ENCODE measurements around the gene ST6GALNAC6. TPM values are rescaled to one million over a fixed set of nuclear protein-coding genes. Genes with fewer than 3 reads are reported as not detected.
"Not testable (repeated sequence)": the region's sequence is repeated elsewhere in the genome, so short reads cannot be mapped to it uniquely, and the experiment has no call there.

ST6GALNAC6 gene
- total RNA-seq, 4 donors from 2014 or later, result 37.7 to 133 (median 111) TPM

DNA sequence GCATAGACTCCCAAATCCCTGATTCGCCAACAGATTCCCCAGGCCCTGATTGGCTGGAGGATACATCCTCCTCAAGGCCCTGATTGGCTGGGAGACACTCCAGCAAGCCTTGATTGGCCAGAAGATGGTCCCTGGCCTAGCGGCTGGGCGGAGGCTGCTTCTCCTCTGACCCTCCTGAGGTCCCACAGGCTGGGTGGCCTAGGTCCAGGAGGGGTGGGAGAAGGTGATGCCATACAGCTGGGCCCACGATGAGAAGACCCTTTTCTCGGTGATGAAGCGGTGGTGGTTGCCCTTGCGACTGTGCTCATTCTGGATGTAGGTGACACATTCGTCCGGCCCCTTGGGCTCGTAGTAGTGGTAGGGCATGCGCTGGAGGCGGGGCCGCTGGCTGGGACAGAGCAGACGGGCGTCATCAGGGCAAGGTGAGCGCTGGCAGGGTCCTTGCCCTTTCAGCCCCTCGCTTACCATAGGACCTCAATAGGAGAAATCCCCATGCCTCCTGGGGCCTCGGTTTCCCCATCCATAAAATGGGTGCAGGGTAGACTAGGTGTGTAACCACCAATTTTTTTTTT lies 12.9 kb downstream of the ST6GALNAC6 start:
- no peak overlapping the region for H3K4me3 ChIP-seq
- intact Hi-C loops (cut with DNase I; ENCODE audit: low total_unique reads), result no loop called here
- no peak overlapping the region for H3K27ac ChIP-seq
- H3K4me1 ChIP-seq, result peaks cover 0 to 5% of the 10 kb centered on the region in 2 donors
- no peak for TF ChIP-seq POLR2A (IDR thresholded peaks at IDR 0.05)
- TF ChIP-seq, protein P1, sequence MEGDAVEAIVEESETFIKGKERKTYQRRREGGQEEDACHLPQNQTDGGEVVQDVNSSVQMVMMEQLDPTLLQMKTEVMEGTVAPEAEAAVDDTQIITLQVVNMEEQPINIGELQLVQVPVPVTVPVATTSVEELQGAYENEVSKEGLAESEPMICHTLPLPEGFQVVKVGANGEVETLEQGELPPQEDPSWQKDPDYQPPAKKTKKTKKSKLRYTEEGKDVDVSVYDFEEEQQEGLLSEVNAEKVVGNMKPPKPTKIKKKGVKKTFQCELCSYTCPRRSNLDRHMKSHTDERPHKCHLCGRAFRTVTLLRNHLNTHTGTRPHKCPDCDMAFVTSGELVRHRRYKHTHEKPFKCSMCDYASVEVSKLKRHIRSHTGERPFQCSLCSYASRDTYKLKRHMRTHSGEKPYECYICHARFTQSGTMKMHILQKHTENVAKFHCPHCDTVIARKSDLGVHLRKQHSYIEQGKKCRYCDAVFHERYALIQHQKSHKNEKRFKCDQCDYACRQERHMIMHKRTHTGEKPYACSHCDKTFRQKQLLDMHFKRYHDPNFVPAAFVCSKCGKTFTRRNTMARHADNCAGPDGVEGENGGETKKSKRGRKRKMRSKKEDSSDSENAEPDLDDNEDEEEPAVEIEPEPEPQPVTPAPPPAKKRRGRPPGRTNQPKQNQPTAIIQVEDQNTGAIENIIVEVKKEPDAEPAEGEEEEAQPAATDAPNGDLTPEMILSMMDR (IDR thresholded peaks at IDR 0.05), result no peak
- H3K36me3 ChIP-seq, result no peaks in the 10 kb centered on the region
- peak in 1 of 2 donors; percentile 13 for DNase-seq
- no peaks in the 10 kb centered on the region for H3K27me3 ChIP-seq
- H3K9me3 ChIP-seq, result no peaks in the 10 kb centered on the region

DNA sequence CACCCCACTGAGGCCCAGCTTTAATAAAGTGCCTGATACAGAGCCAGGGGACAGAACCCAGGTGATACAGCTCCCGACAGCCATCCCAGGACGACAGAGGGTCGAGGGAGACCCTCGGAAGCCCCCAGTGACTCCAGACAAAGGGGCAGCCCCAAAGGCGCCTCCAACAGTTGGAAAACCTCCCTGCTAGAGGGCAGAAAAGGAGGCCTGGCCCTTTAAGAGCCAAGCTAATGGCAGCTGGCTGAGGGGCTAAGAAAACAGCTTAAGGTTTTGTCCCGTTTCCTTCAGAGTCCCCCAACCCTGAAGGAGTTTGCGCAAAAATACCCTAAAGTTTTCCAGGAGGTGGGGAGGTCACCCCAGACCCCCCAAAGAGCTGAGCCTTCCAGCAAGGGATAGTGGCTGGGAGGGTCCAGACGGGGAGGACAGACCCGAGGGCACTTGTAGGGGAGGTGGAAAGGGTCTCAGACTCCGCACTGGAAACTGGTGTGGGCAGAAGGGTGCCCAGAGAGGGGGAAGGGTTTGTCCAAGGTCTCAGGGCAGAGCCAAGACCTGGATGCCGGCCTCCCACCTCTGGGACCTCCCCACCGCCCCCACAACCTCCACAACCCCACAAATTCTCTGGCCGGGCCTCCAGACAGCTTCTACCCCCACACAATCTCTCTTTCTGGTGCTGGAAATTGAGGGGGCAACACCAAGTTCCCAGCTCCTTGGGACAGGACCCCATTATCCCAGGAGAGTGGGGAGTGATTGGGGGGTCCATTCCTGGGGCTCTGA lies 13.7 kb downstream of the ST6GALNAC6 start:
- peaks cover 0 to 5% of the 10 kb centered on the region in 2 donors for H3K4me1 ChIP-seq
- no peaks in the 10 kb centered on the region for H3K27me3 ChIP-seq
- peak in 1 of 2 donors; percentile 15 for DNase-seq
- H3K27ac ChIP-seq, result peak overlapping the region in 1 of 2 donors; percentile 23
- no peaks in the 10 kb centered on the region for H3K9me3 ChIP-seq
- TF ChIP-seq, protein P1 (IDR thresholded peaks at IDR 0.05), result no peak
- no peak for TF ChIP-seq POLR2A (IDR thresholded peaks at IDR 0.05)
- H3K36me3 ChIP-seq, result no peaks in the 10 kb centered on the region
- H3K4me3 ChIP-seq, result no peak overlapping the region
- intact Hi-C loops (cut with DNase I; ENCODE audit: low total_unique reads), result no loop called here

DNA sequence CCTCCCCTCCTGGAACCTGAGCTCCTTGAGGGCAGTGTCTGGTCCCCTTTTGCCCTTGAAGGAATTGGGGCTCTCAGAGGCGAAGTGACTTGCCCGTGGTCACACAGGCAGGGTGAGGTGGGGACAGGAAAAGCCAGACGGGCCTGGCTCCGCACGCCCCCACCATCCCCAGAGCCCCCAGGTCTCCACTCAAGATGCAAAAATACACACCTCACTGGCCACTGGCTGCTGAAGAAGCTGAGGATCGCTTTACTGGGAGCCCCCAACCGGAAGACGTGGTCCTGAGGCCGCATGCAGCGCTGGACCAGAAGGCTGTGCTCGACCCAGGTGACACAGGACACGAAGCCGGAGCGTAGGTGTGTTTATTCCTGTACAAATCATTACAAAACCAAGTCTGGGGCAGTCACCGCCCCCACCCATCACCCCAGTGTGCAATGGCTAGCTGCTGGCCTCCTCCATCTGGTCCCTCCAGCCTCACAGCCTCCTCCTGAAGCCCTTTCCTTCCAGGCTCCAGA lies 14.4 kb downstream of the ST6GALNAC6 start:
- Histone ChIP-seq H3K9me3 (no peaks in the 10 kb centered on the region), H3K4me1 (peaks cover 0 to 5% of the 10 kb centered on the region in 2 donors), H3K36me3 (no peaks in the 10 kb centered on the region), H3K27ac (peak overlapping the region in 1 of 2 donors; percentile 23), H3K4me3 (no peak overlapping the region), H3K27me3 (no peaks in the 10 kb centered on the region)
- DNase-seq, result peak in 1 of 2 donors; percentile 13
- TF ChIP-seq, protein P1 (IDR thresholded peaks at IDR 0.05), result no peak
- TF ChIP-seq POLR2A (IDR thresholded peaks at IDR 0.05), result no peak
- intact Hi-C loops (cut with DNase I; ENCODE audit: low total_unique reads), result no loop called here

DNA sequence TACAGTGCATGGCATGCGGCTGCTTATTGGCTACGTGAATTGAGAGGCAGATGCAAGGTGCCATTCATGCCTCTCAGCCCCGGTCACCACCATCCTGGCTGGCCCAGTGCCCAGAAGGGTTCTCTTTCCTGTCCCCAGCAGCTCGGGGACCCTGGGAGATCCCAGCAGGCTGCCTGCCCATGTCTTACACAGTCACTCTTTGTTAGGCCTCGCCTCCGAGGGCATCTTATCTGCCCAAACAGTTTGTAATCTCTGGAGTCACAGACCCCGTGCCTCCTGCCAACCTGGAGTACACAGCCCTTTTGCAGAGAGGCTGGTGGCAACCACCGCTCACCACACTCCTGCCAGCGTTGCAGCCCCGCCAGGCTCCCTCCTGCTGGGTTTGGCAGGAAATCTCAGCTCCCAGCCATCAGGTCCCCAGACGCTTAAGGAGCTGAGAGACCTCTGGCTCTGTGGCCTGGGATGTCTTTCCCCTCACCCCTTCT lies 14.9 kb downstream of the ST6GALNAC6 start:
- intact Hi-C loops (cut with DNase I; ENCODE audit: low total_unique reads), result no loop called here
- Histone ChIP-seq H3K9me3 (no peaks in the 10 kb centered on the region), H3K27ac (peak overlapping the region in 1 of 2 donors; percentile 23), H3K4me1 (peaks cover 0 to 5% of the 10 kb centered on the region in 2 donors), H3K27me3 (no peaks in the 10 kb centered on the region), H3K4me3 (no peak overlapping the region), H3K36me3 (no peaks in the 10 kb centered on the region)
- peak in 1 of 2 donors; percentile 36 for DNase-seq
- no peak for TF ChIP-seq POLR2A (IDR thresholded peaks at IDR 0.05)
- TF ChIP-seq, protein P1 (IDR thresholded peaks at IDR 0.05), result no peak

DNA sequence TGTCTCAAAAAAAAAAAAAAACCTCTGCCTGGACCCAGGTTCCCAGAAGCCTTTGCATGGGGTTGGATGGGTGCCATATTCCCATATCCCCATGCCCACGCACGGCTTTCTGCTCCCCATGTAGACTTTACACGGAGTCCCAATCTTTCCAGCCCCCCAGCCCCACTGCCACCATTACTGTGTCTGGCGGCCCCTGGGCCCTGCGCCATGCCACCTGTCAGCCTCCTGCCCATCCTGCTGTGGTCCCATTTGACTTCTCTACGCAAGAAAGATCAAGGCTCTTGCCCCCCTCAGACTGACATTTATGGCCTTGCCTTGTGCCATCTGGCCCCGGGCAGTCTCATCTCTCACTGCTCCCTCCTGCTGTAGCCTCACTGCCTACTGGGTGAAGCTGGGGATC lies 15.4 kb downstream of the ST6GALNAC6 start:
- H3K27ac ChIP-seq, result no peak overlapping the region
- DNase-seq, result no peak
- H3K9me3 ChIP-seq, result no peaks in the 10 kb centered on the region
- no peak overlapping the region for H3K4me3 ChIP-seq
- intact Hi-C loops (cut with DNase I; ENCODE audit: low total_unique reads), result no loop called here
- no peaks in the 10 kb centered on the region for H3K27me3 ChIP-seq
- peaks cover 0 to 5% of the 10 kb centered on the region in 2 donors for H3K4me1 ChIP-seq
- no peaks in the 10 kb centered on the region for H3K36me3 ChIP-seq
- no peak for TF ChIP-seq POLR2A (IDR thresholded peaks at IDR 0.05)
- TF ChIP-seq, protein P1 (IDR thresholded peaks at IDR 0.05), result no peak

DNA sequence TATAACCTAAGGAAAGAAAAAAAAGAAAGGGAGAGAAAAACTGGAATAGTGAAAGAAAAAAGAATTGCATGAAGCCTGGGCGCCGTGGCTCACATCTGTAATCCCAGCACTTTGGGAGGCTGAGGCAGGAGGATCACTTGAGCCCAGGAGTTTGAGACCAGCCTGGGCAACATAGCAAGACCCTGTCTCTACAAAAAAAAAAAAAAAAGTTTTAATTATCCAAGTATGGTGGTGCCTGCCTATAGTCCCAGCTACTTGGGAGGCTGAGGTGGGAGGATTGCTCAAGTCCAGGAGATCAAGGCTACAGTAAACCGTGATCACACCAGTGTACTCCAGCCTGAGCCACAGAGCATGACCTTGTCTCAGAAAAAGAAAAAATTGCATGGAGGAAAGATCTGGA lies 17.7 kb downstream of the ST6GALNAC6 start:
- DNase-seq; intact Hi-C loops (cut with DNase I; ENCODE audit: low total_unique reads); H3K27me3 ChIP-seq; H3K27ac ChIP-seq; H3K9me3 ChIP-seq; H3K4me3 ChIP-seq; H3K36me3 ChIP-seq: not testable (repeated sequence)
- H3K4me1 ChIP-seq, result peaks cover 0 to 13% of the 10 kb centered on the region in 2 donors
